ENCODE results near the gene DLGAP1. TPM values are rescaled to one million over a fixed set of nuclear protein-coding genes. Genes with fewer than 3 reads are reported as not detected.

Gene DLGAP1
- total RNA-seq, 1 experiment from 2014 or later: 0.39 TPM

- no peaks in the 10 kb centered on the region for H3K36me3 ChIP-seq (ENCODE audit: control insufficient read depth in 1 of 2, insufficient read depth in 2 of 2, low read length in 2 of 2)
- ChIA-PET POLR2A (no interaction called here), RAD21 (ENCODE audit: low non-redundant PET in 1 of 2, low total read pairs in 2 of 2, uncharacterized antibody in 2 of 2, unreplicated experiment in 2 of 2) (interaction anchor here in 1 of 2 experiments (0.6 kb wide), 1 partner anchor 949 kb away, joined by 7 read pairs; no protein-coding TSS in a partner anchor), CTCF (no interaction called here)
- no peaks in the 10 kb centered on the region for H3K79me2 ChIP-seq (ENCODE audit: insufficient read depth, low read length)
- H3K9me2 ChIP-seq (ENCODE audit: insufficient read depth): no peaks in the 10 kb centered on the region
- no peaks in the 10 kb centered on the region for H3K27me3 ChIP-seq (ENCODE audit: insufficient read depth, low read length)
- ATAC-seq (no peak), DNase-seq (ENCODE audit: low read depth, low spot score) (no peak)
- H2AFZ ChIP-seq (ENCODE audit: low read depth, low read length, poor library complexity, severe bottlenecking): no peak overlapping the region
- no peaks in the 10 kb centered on the region; the same call in 1 of the 2 replicates for H4K20me1 ChIP-seq (ENCODE audit: insufficient read depth)
- intact Hi-C loops (cut with micrococcal nuclease): no loop called here
- H3K9ac ChIP-seq (ENCODE audit: low read length): no peak overlapping the region
- no peak overlapping the region for H3K27ac ChIP-seq (ENCODE audit: low read depth, low read length)
- no peak for TF ChIP-seq ELF1 (IDR thresholded peaks at IDR 0.05; ENCODE audit: borderline replicate concordance, low read depth)
- TF ChIP-seq SIN3A (IDR thresholded peaks at IDR 0.05; ENCODE audit: low read depth): no peak
- TF ChIP-seq CEBPB (IDR thresholded peaks at IDR 0.05; ENCODE audit: low read depth): no peak
- no peak for TF ChIP-seq CTCF (IDR thresholded peaks at IDR 0.05 in 2 of 3, conservative IDR thresholded peaks at IDR 0.05 in 1 of 3; ENCODE audit: borderline replicate concordance in 1 of 3, insufficient read depth in 1 of 3, low read depth in 2 of 3, low read length in 2 of 3)
- no peak for TF ChIP-seq POLR2AphosphoS5 (IDR thresholded peaks at IDR 0.05; ENCODE audit: low read depth, low read length)
- no peak for TF ChIP-seq ZNF274 (IDR thresholded peaks at IDR 0.05; ENCODE audit: low read depth, low read length)
- no peak for TF ChIP-seq YY1 (IDR thresholded peaks at IDR 0.05; ENCODE audit: extremely low read depth, insufficient replicate concordance, low read depth, low read length)
- TF ChIP-seq ZFX (IDR thresholded peaks at IDR 0.05): no peak
- no peak for TF ChIP-seq ZBTB33 (IDR thresholded peaks at IDR 0.05; ENCODE audit: extremely low read depth, insufficient replicate concordance, low read length)
- no peak for TF ChIP-seq CBX3 (IDR thresholded peaks at IDR 0.05; ENCODE audit: low read depth)
- TF ChIP-seq RAD21 (IDR thresholded peaks at IDR 0.05; ENCODE audit: low read depth): no peak
- no peak for TF ChIP-seq FOSL1 (IDR thresholded peaks at IDR 0.05; ENCODE audit: low read depth)
- no peak for TF ChIP-seq SRF (IDR thresholded peaks at IDR 0.05; ENCODE audit: low read depth)
- TF ChIP-seq TCF7L2 (IDR thresholded peaks at IDR 0.05; ENCODE audit: borderline replicate concordance, extremely low read depth, insufficient read depth, insufficient read length): no peak
- TF ChIP-seq SP1 (IDR thresholded peaks at IDR 0.05; ENCODE audit: low read depth): no peak
- no peak for TF ChIP-seq ATF3 (IDR thresholded peaks at IDR 0.05)
- TF ChIP-seq REST (IDR thresholded peaks at IDR 0.05; ENCODE audit: low read depth): no peak; the same call in 1 of the 2 replicates
- H3K4me1 ChIP-seq (ENCODE audit: control insufficient read depth in 1 of 2, insufficient read depth in 2 of 2, low read length in 2 of 2): no peaks in the 10 kb centered on the region
- no peak overlapping the region for H3K4me3 ChIP-seq (replicated peaks in 1 of 2; ENCODE audit: low read depth in 1 of 2, low read length in 2 of 2)
- no TSS peak for BruUV-seq (replicated peaks)
- peaks cover 0 to 15% of the 10 kb centered on the region in 2 experiments; a peak in 2 of 4 replicates for H3K9me3 ChIP-seq (ENCODE audit: control insufficient read depth in 1 of 2, insufficient read depth in 1 of 2, low read depth in 1 of 2, low read length in 2 of 2)
- H3K4me2 ChIP-seq (ENCODE audit: low read length): no peak overlapping the region
Observed at GRCh38 chr18:4230450-4231168, 224.5 kb downstream of the DLGAP1 start.

All from HCT116 (cell line).